Astrocyte (in vitro differentiated cells and primary cell): ENCODE results near the gene FADS6. TPM values are rescaled to one million over a fixed set of nuclear protein-coding genes. Genes with fewer than 3 reads are reported as not detected.

Experiments
- DNase-seq: peaks from one replicate; pipeline ENCODE4 v3.0.0-alpha.2; 2010; ENCODE audit warnings: low read depth
- FAIRE-seq: peaks from 2 replicates; lab custom pipeline; 2011; peaks lifted over from hg19 to GRCh38; lab: Jason Lieb, UNC
- H2AFZ ChIP-seq: 2 replicates; pipeline ENCODE4 v1.6.0; 2012; ENCODE audit warnings: low read depth, low read length, inconsistent platforms
- H3K27ac ChIP-seq: 2 replicates; pipeline ENCODE4 v1.5.1; 2011; ENCODE audit warnings: low read depth, low read length, inconsistent platforms
- H3K27me3 ChIP-seq: 2 replicates; pipeline ENCODE4 v1.6.0; 2011; ENCODE audit warnings: low read length, inconsistent platforms; ENCODE audit not compliant: insufficient read depth
- H3K36me3 ChIP-seq: 2 replicates; pipeline ENCODE4 v1.5.1; 2011; ENCODE audit warnings: low read length, inconsistent platforms; ENCODE audit not compliant: insufficient read depth
- H3K4me1 ChIP-seq: 2 replicates; pipeline ENCODE4 v1.5.1; 2011; ENCODE audit warnings: low read length, inconsistent platforms; ENCODE audit not compliant: insufficient read depth
- H3K4me2 ChIP-seq: 2 replicates; pipeline ENCODE4 v1.6.0; 2012; ENCODE audit warnings: low read length, inconsistent platforms
- H3K4me3 ChIP-seq: 2 replicates; pipeline ENCODE4 v1.5.1; 2011; ENCODE audit warnings: low read depth, mild to moderate bottlenecking, low read length, inconsistent platforms; ENCODE audit not compliant: insufficient read depth
- H3K79me2 ChIP-seq: 2 replicates; pipeline ENCODE4 v1.6.0; 2012; ENCODE audit warnings: mild to moderate bottlenecking, low read length, inconsistent platforms; ENCODE audit not compliant: insufficient read depth
- H3K9ac ChIP-seq: 2 replicates; pipeline ENCODE4 v1.6.0; 2012; ENCODE audit warnings: mild to moderate bottlenecking, low read length, inconsistent platforms
- H3K9me3 ChIP-seq: 2 replicates; pipeline ENCODE4 v1.5.1; 2012; ENCODE audit warnings: low read depth, mild to moderate bottlenecking, low read length, inconsistent platforms; ENCODE audit not compliant: insufficient read depth
- H4K20me1 ChIP-seq: 2 replicates; pipeline ENCODE4 v1.6.0; 2012; ENCODE audit warnings: low read length, inconsistent platforms; ENCODE audit not compliant: insufficient read depth
- H3K27ac Mint-ChIP-seq: one replicate; pipeline ENCODE4 v1.8.0; 2021; ENCODE audit warnings: mild to moderate bottlenecking, mixed read lengths; ENCODE audit not compliant: unreplicated experiment
- H3K27me3 Mint-ChIP-seq: one replicate; pipeline ENCODE4 v1.8.0; 2021; ENCODE audit warnings: low read depth, mixed read lengths; ENCODE audit not compliant: unreplicated experiment
- H3K36me3 Mint-ChIP-seq: one replicate; pipeline ENCODE4 v1.8.0; 2021; ENCODE audit warnings: low read depth, mixed read lengths; ENCODE audit not compliant: unreplicated experiment
- H3K4me1 Mint-ChIP-seq: one replicate; pipeline ENCODE4 v1.8.0; 2021; ENCODE audit warnings: low read depth, mixed read lengths; ENCODE audit not compliant: unreplicated experiment
- H3K4me3 Mint-ChIP-seq: one replicate; pipeline ENCODE4 v1.8.0; 2021; ENCODE audit warnings: mild to moderate bottlenecking, moderate library complexity, mixed read lengths; ENCODE audit not compliant: unreplicated experiment
- H3K9me3 Mint-ChIP-seq: one replicate; pipeline ENCODE4 v1.8.0; 2021; ENCODE audit warnings: mild to moderate bottlenecking, mixed read lengths; ENCODE audit not compliant: unreplicated experiment
- CTCF ChIP-seq: IDR thresholded peaks from 2 replicates; pipeline ENCODE4 v1.5.1; 2011; ENCODE audit warnings: low read depth, mild to moderate bottlenecking, inconsistent platforms, low read length, moderate library complexity; ENCODE audit not compliant: insufficient read depth
- EZH2 ChIP-seq: IDR thresholded peaks from 2 replicates; pipeline ENCODE4 v1.6.1; 2012; ENCODE audit warnings: mild to moderate bottlenecking, low read length, inconsistent platforms; ENCODE audit not compliant: insufficient read depth
- total RNA-seq: library from RNA; stranded (reverse); gene quantifications from 2 replicates; pipeline ENCODE4 v1.2.1, GENCODE V29; 2021

The FADS6 gene
- total RNA-seq, 1 donor from 2014 or later: not detected

DNA sequence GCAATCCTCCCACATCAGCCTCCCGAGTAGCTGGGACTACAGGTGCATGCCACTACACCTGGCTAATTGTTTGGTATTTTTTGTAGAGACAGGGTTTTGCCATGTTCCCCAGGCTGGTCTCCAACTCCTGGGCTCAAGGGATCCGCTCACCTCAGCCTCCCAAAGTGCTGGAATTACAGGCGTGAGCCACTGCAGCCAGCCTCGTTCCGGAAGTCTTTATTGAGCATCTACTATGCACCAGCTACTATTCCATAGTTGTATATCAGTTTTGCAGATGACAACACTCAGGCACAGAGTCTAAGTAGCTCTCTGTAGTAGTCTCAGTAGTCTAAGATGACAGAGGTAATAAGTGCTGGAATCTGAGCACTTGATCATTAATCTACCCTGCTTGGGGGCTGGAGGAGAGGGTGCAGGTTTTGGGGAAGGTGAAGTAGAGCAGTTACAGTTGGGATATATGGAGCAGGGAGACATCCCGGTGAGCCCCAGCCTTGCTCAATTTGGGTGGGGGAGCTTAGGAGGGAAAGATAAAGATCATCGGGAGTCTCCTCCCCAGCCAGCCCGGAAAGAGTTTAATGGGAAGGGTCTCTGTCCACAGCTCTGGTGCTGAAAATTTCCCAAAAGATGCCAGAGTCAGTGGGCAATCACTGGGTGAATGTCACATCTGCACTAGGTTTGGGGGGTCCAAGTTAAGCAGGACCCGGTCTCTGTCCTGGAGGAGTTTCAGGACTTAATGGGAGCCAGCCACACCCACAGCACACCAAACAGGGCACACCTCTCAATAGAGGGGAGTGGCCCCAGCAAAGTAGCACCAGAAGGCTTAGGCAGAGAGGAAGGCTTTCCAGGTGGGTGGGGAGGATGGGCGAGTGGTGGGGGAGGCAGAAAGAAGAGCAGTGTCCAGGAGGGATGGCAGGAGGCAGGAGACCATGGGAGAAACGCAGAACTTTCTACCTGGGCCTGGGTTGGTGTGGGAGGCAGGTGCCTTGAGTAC is 43.9 kb upstream of the FADS6 start:
- Histone ChIP-seq H3K9me3 (no peaks in the 10 kb centered on the region), H3K79me2 (no peaks in the 10 kb centered on the region), H3K4me3 (no peak overlapping the region), H3K27me3 (peaks cover 51% of the 10 kb centered on the region), H3K9ac (no peak overlapping the region), H3K27ac (no peak overlapping the region), H3K4me1 (no peaks in the 10 kb centered on the region), H3K4me2 (no peak overlapping the region), H4K20me1 (no peaks in the 10 kb centered on the region), H2AFZ (no peak overlapping the region), H3K36me3 (no peaks in the 10 kb centered on the region)
- Mint-ChIP-seq H3K4me3 (no peak overlapping the region), H3K27ac (no peak overlapping the region), H3K9me3 (peaks cover 3% of the 10 kb centered on the region), H3K36me3 (no peaks in the 10 kb centered on the region), H3K27me3 (peaks cover 78% of the 10 kb centered on the region), H3K4me1 (no peaks in the 10 kb centered on the region)
- TF ChIP-seq CTCF (no peak), EZH2 (no peak)
- DNase-seq: no peak
- FAIRE-seq: no peak

GRCh38 chr17:74936470-74936799 is 43.0 kb upstream of the FADS6 start:
- no peaks in the 10 kb centered on the region for H3K9me3 ChIP-seq
- no peak overlapping the region for H3K9ac ChIP-seq
- no peaks in the 10 kb centered on the region for H4K20me1 ChIP-seq
- TF ChIP-seq CTCF (no peak), EZH2 (no peak)
- Mint-ChIP-seq H3K36me3 (no peaks in the 10 kb centered on the region), H3K4me3 (no peak overlapping the region), H3K27me3 (peaks cover 77% of the 10 kb centered on the region), H3K4me1 (no peaks in the 10 kb centered on the region), H3K9me3 (peaks cover 5% of the 10 kb centered on the region), H3K27ac (no peak overlapping the region)
- H3K27me3 ChIP-seq: peaks cover 54% of the 10 kb centered on the region
- no peak overlapping the region for H3K27ac ChIP-seq
- H3K79me2 ChIP-seq: no peaks in the 10 kb centered on the region
- FAIRE-seq: no peak
- H3K4me2 ChIP-seq: no peak overlapping the region
- no peaks in the 10 kb centered on the region for H3K36me3 ChIP-seq
- H3K4me1 ChIP-seq: no peaks in the 10 kb centered on the region
- H2AFZ ChIP-seq: no peak overlapping the region
- H3K4me3 ChIP-seq: no peak overlapping the region
- DNase-seq: no peak
